OCI-LY7 (cell line): ENCODE measurements around the gene RAPGEF2. TPM values are rescaled to one million over a fixed set of nuclear protein-coding genes. Genes with fewer than 3 reads are reported as not detected.

Experiments
- BruUV-seq: library from RNA; stranded (reverse); fragments of 400-500 nt; replicated peaks from 2 replicates; lab custom pipeline; 2021; lab: Mats Ljungman, UMichigan
- CTCF ChIA-PET: fragments of 300-600 bp; sonication (Branson Sonifier 250); formaldehyde crosslinking; loops from one replicate; lab custom pipeline; 2022; ENCODE audit warnings: antibody characterized with exemption; ENCODE audit not compliant: unreplicated experiment; lab: Charles Lee
- POLR2A ChIA-PET: fragments of 300-600 bp; sonication (Branson Sonifier 250); formaldehyde crosslinking; loops from one replicate; lab custom pipeline; 2022; ENCODE audit warnings: antibody characterized with exemption; lab: Charles Lee
- DNase-seq: peaks from one replicate; pipeline ENCODE4 v3.0.0-alpha.2; 2015; ENCODE audit warnings: low spot score
- H2AFZ ChIP-seq: fragments of 200-600 bp; sonication (generic), shearing (Covaris generic); 2 replicates; pipeline ENCODE4 v1.6.1; 2014; ENCODE audit warnings: mild to moderate bottlenecking, antibody characterized with exemption, low read length, moderate library complexity
- H3K27ac ChIP-seq: fragments of 200-600 bp; sonication (generic); 2 replicates; pipeline ENCODE4 v1.5.1; 2014; ENCODE audit warnings: mixed run types, low read depth, mild to moderate bottlenecking, moderate library complexity, low read length, inconsistent platforms; ENCODE audit not compliant: poor library complexity, severe bottlenecking
- H3K36me3 ChIP-seq: fragments of 200-600 bp; sonication (generic); 2 replicates; pipeline ENCODE4 v1.6.1; 2014; ENCODE audit warnings: mild to moderate bottlenecking, antibody characterized with exemption, low read length, moderate library complexity, mixed read lengths; ENCODE audit not compliant: insufficient read depth
- H3K4me1 ChIP-seq: fragments of 200-600 bp; sonication (generic); 2 replicates; pipeline ENCODE4 v1.5.1; 2014; ENCODE audit warnings: mild to moderate bottlenecking, low read length; ENCODE audit not compliant: insufficient read depth, poor library complexity, severe bottlenecking
- H3K4me2 ChIP-seq: fragments of 200-600 bp; sonication (generic); 2 replicates; pipeline ENCODE4 v1.6.1; 2014; ENCODE audit warnings: mild to moderate bottlenecking, low read length
- H3K4me3 ChIP-seq: fragments of 200-600 bp; sonication (generic); 2 replicates; pipeline ENCODE4 v1.5.1; 2014; ENCODE audit warnings: mild to moderate bottlenecking, low read depth, low read length; ENCODE audit not compliant: poor library complexity, severe bottlenecking
- H3K79me2 ChIP-seq: fragments of 200-600 bp; sonication (generic); 2 replicates; pipeline ENCODE4 v1.6.1; 2016; ENCODE audit warnings: low read depth, mild to moderate bottlenecking, low read length, moderate library complexity, mixed read lengths; ENCODE audit not compliant: insufficient read depth
- H3K9me2 ChIP-seq: fragments of 200-600 bp; sonication (generic); 2 replicates; pipeline ENCODE4 v1.6.1; 2016; ENCODE audit warnings: mild to moderate bottlenecking, low read length, mixed read lengths; ENCODE audit not compliant: insufficient read depth
- H3K9me3 ChIP-seq: fragments of 200-600 bp; sonication (generic); 2 replicates; pipeline ENCODE4 v1.6.1; 2014; ENCODE audit warnings: mild to moderate bottlenecking, mixed run types, low read length, mixed read lengths
- H4K20me1 ChIP-seq: fragments of 200-600 bp; sonication (generic); 2 replicates; pipeline ENCODE4 v1.6.1; 2014; ENCODE audit warnings: mild to moderate bottlenecking, antibody characterized with exemption, low read length, moderate library complexity, mixed read lengths; ENCODE audit not compliant: insufficient read depth
- EZH2phosphoT487 ChIP-seq: fragments of 200-600 bp; sonication (generic); IDR thresholded peaks from 2 replicates; pipeline ENCODE4 v1.6.1; 2018; ENCODE audit warnings: low read depth, borderline replicate concordance, mild to moderate bottlenecking, mixed run types, antibody characterized with exemption, low read length, moderate library complexity, mixed read lengths
- intact Hi-C: fragments of 100-400 bp; cut with micrococcal nuclease; formaldehyde crosslinking; loops from one replicate; pipeline ENCODE4 v1.10.0; 2022; ENCODE audit not compliant: unreplicated experiment
- total RNA-seq, 2 experiments: library from RNA; depleted of rRNA in 1 of 2; stranded (reverse); fragments of >200 nt in 1 of 2; shearing (Covaris generic) in 1 of 2; gene quantifications; 2 replicates each; pipeline ENCODE4 v1.2.3, GENCODE V29; 2014 to 2022
- TF ChIP-seq, protein P1 (sequence below): fragments of 200-600 bp; sonication (generic); conservative IDR thresholded peaks from 2 replicates; pipeline ENCODE4 v1.5.1; 2014; ENCODE audit warnings: mild to moderate bottlenecking, antibody characterized with exemption, low read length, moderate library complexity, mixed read lengths

The RAPGEF2 gene
- total RNA-seq, 2 experiments from 2014 or later = 4.6 to 6.5 TPM

GRCh38 chr4:159097144-159097543 is 5.7 kb upstream of the RAPGEF2 start:
- no peaks in the 10 kb centered on the region for H3K9me3 ChIP-seq
- intact Hi-C loops = no loop called here
- H4K20me1 ChIP-seq = peaks cover 3% of the 10 kb centered on the region; the same call in 1 of the 2 replicates
- H3K36me3 ChIP-seq = no peaks in the 10 kb centered on the region
- H2AFZ ChIP-seq = no peak overlapping the region
- POLR2A ChIA-PET = interaction anchor here (0.6 to 1.1 kb wide), 2 partner anchors 22 to 31 kb away, joined by 3 read pairs; no protein-coding TSS in a partner anchor
- H3K4me3 ChIP-seq = no peak overlapping the region
- peaks cover 12% of the 10 kb centered on the region for H3K4me1 ChIP-seq
- TF ChIP-seq, protein P1, sequence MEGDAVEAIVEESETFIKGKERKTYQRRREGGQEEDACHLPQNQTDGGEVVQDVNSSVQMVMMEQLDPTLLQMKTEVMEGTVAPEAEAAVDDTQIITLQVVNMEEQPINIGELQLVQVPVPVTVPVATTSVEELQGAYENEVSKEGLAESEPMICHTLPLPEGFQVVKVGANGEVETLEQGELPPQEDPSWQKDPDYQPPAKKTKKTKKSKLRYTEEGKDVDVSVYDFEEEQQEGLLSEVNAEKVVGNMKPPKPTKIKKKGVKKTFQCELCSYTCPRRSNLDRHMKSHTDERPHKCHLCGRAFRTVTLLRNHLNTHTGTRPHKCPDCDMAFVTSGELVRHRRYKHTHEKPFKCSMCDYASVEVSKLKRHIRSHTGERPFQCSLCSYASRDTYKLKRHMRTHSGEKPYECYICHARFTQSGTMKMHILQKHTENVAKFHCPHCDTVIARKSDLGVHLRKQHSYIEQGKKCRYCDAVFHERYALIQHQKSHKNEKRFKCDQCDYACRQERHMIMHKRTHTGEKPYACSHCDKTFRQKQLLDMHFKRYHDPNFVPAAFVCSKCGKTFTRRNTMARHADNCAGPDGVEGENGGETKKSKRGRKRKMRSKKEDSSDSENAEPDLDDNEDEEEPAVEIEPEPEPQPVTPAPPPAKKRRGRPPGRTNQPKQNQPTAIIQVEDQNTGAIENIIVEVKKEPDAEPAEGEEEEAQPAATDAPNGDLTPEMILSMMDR = no peak
- no peak for TF ChIP-seq EZH2phosphoT487
- no peaks in the 10 kb centered on the region for H3K79me2 ChIP-seq
- no peak for DNase-seq
- H3K9me2 ChIP-seq = no peaks in the 10 kb centered on the region
- H3K4me2 ChIP-seq = no peak overlapping the region
- BruUV-seq = no TSS peak
- CTCF ChIA-PET = no interaction called here
- H3K27ac ChIP-seq = no peak overlapping the region

DNA sequence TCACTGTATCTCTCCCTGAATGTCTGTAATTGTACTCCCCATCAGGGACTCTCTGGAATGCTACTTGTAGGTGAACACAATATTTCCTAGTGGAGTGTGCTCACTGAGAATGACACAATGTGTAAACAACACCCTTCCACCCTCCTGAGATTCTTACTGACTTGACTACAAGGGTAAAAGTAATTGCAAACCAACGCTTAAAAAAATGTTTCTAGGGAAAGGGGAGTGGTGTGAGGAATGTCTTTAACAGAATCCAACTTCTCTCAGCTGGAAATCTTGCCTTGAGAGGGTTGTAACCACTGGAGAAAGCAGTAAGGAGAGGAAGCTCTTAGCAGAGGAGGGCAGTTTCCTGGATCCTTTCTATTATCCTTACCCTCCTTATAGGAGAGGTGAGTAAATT is 5.1 kb upstream of the RAPGEF2 start:
- H3K79me2 ChIP-seq = no peaks in the 10 kb centered on the region
- no peak overlapping the region for H3K27ac ChIP-seq
- no peaks in the 10 kb centered on the region for H3K36me3 ChIP-seq
- ChIA-PET POLR2A (no interaction called here), CTCF (no interaction called here)
- BruUV-seq = no TSS peak
- no peaks in the 10 kb centered on the region for H3K9me2 ChIP-seq
- no peak overlapping the region for H2AFZ ChIP-seq
- peaks cover 15% of the 10 kb centered on the region for H3K4me1 ChIP-seq
- H4K20me1 ChIP-seq = peaks cover 6% of the 10 kb centered on the region; the same call in 1 of the 2 replicates
- H3K4me2 ChIP-seq = no peak overlapping the region
- no peak for TF ChIP-seq EZH2phosphoT487
- TF ChIP-seq, protein P1 = no peak
- no peaks in the 10 kb centered on the region for H3K9me3 ChIP-seq
- no peak overlapping the region for H3K4me3 ChIP-seq
- intact Hi-C loops = no loop called here
- DNase-seq = no peak

GRCh38 chr4:159098482-159099127 is 4.3 kb upstream of the RAPGEF2 start:
- ChIA-PET POLR2A (interaction anchor here (0.6 kb wide), 1 partner anchor 96 kb away, joined by 4 read pairs; no protein-coding TSS in a partner anchor), CTCF (no interaction called here)
- BruUV-seq = no TSS peak
- no peak overlapping the region for H2AFZ ChIP-seq
- no peaks in the 10 kb centered on the region for H3K9me2 ChIP-seq
- peaks cover 6% of the 10 kb centered on the region; the same call in 1 of the 2 replicates for H4K20me1 ChIP-seq
- no peaks in the 10 kb centered on the region for H3K79me2 ChIP-seq
- TF ChIP-seq EZH2phosphoT487 = no peak
- TF ChIP-seq, protein P1 = no peak
- H3K4me3 ChIP-seq = no peak overlapping the region
- H3K9me3 ChIP-seq = no peaks in the 10 kb centered on the region
- peaks cover 15% of the 10 kb centered on the region for H3K4me1 ChIP-seq
- intact Hi-C loops = no loop called here
- no peak for DNase-seq
- H3K27ac ChIP-seq = no peak overlapping the region
- no peak overlapping the region for H3K4me2 ChIP-seq
- no peaks in the 10 kb centered on the region for H3K36me3 ChIP-seq
